CD4-positive, alpha-beta T cell treated with Interleukin-6 at 100 ng/mL for 8 hours (primary cell): ENCODE data around the gene HBQ1.
"Not testable (repeated sequence)": the region's sequence is repeated elsewhere in the genome, so short reads cannot be mapped to it uniquely, and the experiment has no call there.

Experiments used
- DNase-seq: peaks from one replicate; pipeline ENCODE4 v3.0.0-alpha.2; 2020; ENCODE audit warnings: mixed read lengths, low spot score

Gene HBQ1

DNA sequence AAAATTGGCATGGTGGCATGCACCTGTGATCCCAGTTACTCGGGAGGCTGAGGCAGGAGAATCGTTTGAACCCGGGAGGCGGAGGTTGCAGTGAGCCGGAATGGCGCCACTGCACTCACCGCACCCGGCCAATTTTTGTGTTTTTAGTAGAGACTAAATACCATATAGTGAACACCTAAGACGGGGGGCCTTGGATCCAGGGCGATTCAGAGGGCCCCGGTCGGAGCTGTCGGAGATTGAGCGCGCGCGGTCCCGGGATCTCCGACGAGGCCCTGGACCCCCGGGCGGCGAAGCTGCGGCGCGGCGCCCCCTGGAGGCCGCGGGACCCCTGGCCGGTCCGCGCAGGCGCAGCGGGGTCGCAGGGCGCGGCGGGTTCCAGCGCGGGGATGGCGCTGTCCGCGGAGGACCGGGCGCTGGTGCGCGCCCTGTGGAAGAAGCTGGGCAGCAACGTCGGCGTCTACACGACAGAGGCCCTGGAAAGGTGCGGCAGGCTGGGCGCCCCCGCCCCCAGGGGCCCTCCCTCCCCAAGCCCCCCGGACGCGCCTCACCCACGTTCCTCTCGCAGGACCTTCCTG lies at the start of gene HBQ1:
TSS of gene HBQ1 (plus strand) at position 359 of the 575 bp plus-strand sequence. CDS start at position 387, 28 bp downstream.
- no peak for DNase-seq

DNA sequence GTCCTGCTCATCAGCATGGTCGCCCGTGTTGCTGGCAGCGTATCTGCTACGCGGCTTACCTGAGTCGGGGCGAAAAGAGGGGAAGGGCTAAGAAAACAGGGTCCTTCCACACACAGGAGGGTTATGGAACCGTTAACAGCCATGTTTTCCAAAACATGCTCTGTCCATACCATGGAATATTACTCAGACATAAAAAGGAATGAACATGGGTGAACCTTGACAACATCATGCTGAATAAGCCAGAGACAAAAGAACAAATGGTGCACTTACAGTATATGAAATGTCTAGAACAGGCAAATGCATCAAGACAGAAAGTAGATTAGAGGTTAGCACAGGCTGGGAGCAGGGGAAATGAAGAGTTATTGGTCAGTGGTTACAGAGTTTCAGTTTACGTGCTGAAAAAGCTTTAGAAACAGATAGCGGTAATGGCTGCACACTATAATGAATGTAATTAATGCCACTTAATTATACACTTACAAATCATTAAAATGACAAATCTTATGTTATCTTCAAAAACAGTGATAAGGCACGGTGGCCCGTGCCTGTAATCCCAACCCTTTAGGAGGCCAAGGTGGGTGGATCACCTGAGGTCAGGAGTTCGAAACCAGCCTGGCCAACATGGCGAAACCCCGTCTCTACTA lies 49.6 kb upstream of the HBQ1 start:
- DNase-seq, result no peak

DNA sequence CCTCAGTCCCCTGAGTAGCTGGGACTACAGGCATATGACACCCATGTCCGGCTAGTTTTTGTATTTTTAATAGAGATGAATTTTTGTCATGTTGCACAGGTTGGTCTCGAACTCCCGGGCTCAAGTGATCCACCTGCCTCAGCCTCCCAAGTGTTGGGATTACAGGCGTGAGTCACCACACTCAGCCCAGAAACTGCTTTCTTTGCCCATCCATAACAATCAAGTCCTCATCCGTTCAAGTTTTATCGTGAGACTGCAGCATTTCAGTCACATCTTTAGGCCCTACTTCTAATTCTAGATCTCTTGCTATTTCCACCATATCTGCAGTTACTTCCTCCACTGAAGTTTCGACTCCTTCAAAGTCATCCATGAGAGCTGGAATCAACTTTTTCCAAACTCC lies 48.1 kb upstream of the HBQ1 start:
- DNase-seq, result no peak

GRCh38 chr16:133716-134115 lies 46.5 kb upstream of the HBQ1 start:
- DNase-seq, result no peak

- DNase-seq, result no peak
Observed at GRCh38 chr16:138049-138417, 42.2 kb upstream of the HBQ1 start.

- DNase-seq, result no peak
Observed at GRCh38 chr16:140175-140857, 39.9 kb upstream of the HBQ1 start.

DNA sequence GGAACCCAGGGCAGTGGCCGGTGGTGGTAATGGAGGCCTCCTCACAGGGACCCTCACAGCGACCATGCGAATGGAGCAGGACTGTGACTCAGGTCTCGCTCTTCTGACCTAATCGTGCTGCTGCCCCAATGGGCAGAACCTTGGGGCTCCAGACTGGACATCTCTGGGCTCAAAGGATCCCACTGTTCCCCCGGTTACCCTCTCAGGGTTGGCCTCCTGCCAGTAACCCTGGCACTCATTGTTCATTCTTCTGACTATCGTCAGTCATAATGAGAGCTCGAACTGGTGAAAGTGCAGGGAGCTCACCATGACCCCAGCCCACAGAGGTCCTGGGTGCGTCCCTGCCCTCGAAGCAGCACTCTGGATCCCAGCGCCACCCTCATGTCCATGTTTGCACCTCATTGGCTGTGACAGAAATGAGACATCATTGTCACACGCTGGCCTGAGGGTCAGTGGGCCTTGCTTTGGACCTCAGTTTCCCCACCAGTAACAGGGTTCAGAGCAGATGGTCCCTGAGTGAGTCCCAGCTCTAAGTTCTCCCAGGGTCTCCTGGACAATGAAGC lies 37.8 kb upstream of the HBQ1 start:
- no peak for DNase-seq

GRCh38 chr16:143047-143446 lies 37.2 kb upstream of the HBQ1 start:
- DNase-seq, result no peak

DNA sequence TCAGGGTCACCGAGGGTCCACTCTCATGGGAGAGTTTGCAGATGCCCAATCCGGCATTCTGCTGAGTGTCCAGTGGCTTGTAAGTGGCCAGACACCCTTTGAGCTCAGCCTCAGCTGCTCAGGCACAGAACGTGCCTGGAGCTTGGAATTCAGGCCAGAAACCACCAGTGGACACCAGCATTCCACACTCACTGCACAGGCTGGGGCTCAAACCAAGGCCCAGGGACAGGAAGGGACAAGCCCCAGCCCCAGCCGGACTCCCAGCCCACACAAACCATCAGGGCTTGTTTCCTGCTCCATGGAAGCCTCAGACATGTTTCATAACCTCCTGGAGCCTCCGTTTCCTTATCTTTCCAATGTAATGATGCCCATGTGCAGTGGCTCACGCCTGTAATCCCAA lies 36.8 kb upstream of the HBQ1 start:
- DNase-seq, result no peak

DNA sequence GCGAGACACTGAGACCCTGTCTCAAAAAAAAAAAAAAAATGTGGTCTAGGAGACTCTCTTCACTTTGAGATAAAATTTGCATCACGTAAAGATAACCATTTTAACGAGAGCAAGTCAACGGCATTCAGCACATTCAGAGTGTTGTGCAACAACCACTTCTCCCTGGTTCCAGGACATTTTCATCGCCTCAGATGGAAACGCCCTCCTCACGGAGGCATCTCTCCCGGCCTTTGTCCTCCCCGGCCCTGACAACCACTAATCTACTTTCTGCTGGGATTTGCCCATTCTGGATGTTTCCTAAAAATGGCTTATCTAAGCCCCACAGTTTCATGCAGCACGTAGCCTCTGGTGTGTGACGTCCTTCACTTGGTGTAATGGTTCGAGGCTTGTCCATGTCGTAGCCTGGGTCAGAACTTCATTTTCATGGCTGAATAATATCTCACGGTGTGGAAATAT lies 35.4 kb upstream of the HBQ1 start:
- no peak for DNase-seq

DNA sequence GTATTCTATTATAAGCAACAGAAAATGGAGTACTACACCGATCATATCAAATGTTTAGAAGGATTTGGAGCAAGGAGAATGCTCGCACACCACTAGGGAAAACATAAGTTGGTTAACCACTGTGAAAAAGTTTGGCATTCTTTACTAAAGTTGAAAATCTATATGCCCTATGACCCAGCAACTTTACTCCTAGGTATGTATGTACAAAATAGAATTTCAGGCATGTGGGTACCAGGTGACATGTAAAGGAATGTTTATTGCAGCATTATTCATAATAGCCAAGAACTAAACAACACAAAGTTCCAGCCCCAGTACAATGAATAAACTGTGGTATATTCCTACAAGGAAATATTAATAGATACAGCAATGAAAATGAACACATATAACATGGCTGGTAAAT lies 33.6 kb upstream of the HBQ1 start:
- no peak for DNase-seq

GRCh38 chr16:149024-149660 lies 31.1 kb upstream of the HBQ1 start:
- DNase-seq, result no peak

DNA sequence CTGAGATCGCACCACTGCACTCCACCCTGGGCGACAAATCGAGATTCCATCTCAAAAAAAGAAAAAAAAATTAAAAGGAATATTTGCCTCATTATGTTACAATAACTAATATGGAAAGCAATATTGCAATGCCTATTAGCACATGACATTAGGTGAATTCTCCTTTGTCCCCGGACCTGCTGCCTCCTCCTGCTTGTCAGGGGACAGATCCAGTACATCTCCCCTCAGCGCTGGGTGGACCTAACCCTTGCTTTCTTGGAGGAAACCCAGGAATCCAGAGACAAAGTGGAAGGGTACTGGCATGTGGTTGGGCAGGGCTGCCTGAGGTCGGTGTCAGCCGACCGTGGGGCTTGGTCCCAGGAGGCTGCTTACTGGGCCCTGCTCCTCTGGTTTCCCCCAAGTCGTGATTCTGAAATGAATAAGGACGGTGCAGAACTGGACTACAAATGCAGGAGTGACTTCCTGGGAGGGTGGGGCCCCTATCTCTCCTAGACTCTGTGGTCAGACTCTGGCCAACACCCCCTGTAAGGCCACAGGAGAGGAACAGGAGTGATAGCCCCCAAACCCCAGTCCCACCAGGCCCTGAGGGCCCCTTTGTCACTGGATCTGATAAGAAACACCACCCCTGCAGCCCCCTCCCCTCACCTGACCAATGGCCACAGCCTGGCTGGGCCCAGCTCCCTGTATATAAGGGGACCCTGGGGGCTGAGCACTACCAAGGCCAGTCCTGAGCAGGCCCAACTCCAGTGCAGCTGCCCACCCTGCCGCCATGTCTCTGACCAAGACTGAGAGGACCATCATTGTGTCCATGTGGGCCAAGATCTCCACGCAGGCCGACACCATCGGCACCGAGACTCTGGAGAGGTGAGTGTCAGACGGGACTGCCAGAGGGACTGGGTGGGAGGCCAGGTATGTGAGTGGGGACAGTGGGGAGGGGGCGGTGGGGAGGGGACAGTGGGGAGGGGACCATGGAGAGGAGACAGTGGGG lies 27.8 kb upstream of the HBQ1 start, which contains the start of gene HBZ:
TSS of gene HBZ (plus strand) at position 504 of the 988 bp plus-strand sequence. CDS start at position 770, 266 bp downstream.
- no peak for DNase-seq

DNA sequence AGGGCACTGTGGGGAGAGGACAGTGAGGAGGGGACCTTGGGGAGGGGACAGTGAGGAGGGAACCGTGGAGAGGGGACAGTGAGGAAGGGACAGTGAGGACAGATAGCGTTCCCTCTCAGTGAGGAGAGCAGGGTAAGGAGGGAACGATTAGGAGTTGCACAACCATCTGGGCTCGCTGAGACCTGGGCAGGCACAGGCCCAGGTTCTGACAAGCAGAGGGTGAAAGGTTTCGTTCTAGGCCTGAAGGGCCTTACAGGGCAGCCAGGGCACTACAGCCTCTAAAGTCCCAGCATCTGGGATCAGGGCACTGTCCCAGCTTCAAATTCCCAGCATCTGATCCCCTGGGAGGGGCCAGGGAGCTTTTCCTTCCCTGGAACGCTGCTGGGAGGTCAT lies 27.1 kb upstream of the HBQ1 start:
- not testable (repeated sequence) for DNase-seq

DNA sequence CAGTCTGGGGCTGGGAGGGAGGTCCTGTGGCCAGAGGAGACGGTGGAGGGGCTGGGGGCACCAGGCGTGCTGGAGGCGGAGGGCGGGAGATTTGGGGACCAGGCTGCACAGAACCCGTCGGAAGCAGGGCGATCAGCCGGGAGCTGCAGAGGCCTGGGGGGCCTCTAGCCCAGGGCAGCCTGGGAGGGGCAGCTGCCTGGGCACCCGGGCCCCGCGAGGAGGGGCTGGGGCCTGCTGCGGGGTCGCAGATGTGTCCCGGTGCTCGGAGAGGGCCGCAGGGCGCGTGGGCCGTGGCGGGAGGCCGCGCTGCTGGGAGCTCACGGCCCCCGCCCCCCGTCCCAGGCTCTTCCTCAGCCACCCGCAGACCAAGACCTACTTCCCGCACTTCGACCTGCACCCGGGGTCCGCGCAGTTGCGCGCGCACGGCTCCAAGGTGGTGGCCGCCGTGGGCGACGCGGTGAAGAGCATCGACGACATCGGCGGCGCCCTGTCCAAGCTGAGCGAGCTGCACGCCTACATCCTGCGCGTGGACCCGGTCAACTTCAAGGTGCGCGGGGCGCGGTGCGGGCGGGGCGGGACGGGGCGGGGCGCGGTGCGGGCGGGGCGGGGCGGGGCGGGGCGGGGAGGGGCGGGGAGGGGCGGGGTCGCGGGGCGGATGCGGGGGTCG lies 26.6 kb upstream of the HBQ1 start:
- not testable (repeated sequence) for DNase-seq

DNA sequence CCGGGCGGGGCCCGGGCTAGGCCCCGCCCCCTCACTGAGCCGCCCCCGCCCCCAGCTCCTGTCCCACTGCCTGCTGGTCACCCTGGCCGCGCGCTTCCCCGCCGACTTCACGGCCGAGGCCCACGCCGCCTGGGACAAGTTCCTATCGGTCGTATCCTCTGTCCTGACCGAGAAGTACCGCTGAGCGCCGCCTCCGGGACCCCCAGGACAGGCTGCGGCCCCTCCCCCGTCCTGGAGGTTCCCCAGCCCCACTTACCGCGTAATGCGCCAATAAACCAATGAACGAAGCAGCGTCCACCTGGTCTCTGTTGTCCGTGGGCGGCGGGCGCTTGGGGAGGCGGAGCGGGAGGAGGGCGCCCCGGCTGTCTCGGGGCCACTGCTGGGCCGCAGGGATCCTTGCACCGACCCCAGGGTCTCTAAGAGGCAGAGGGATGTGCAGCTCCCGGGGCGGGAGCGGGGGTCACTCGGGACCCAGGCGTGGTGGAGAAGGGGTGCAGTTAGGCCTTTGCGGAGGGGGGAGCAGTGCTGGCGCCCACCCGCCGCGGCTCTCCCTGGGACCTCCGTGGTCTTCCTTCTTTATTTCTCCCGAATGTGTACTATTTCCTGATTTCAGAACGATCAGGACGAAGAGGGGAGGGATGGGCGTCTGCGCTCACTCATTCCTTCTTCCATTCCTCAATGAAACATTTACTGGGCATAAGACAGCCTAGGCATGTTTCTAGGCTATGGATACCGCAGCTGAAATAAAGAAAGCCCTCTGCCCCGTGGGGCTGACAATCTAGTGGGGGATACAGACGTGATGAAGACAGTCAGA lies 25.8 kb upstream of the HBQ1 start:
- DNase-seq, result no peak

DNA sequence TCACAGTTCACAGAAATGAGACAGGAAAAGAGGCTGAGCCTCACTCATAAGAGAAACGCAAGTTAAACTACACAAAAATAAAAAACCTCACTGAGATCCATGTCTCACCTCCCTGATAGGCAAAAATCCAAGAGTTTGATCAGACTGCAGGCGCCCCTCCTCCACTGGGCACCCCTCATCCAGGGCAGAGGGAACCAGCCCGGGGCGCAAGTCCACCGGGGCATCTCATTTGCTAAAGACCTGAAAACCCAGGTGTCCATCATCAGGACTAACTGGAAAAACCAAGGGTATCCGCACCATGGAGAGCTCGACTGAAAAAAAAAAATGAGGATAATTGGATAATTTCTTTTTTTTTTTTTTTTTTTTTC lies 25.2 kb upstream of the HBQ1 start:
- DNase-seq, result no peak

DNA sequence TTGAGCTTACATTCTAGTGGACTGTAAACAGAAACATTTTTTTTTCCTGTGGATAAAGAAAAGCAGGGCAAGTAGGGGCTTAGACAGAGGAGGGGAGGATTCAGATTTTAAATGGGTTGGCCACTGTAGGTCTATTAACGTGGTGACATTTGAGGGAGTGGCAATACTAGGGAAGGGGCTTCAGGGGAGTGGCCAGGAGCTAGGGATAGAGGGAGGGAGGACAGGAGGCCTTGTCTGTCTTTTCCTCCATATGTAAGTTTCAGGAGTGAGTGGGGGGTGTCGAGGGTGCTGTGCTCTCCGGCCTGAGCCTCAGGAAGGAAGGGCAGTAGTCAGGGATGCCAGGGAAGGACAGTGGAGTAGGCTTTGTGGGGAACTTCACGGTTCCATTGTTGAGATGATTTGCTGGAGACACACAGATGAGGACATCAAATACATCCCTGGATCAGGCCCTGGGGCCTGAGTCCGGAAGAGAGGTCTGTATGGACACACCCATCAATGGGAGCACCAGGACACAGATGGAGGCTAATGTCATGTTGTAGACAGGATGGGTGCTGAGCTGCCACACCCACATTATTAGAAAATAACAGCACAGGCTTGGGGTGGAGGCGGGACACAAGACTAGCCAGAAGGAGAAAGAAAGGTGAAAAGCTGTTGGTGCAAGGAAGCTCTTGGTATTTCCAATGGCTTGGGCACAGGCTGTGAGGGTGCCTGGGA lies 21.0 kb upstream of the HBQ1 start:
- no peak for DNase-seq

DNA sequence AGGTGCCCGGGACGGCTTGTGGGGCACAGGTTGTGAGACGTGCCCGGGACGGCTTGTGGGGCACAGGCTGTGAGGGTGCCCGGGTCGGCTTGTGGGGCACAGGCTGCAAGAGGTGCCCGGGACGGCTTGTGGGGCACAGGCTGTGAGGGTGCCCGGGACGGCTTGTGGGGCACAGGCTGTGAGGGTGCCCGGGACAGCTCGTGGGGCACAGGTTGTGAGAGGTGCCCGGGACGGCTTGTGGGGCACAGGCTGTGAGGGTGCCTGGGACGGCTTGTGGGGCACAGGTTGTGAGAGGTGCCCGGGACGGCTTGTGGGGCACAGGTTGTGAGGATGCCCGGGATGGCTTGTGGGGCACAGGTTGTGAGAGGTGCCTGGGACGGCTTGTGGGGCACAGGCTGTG lies 20.0 kb upstream of the HBQ1 start:
- not testable (repeated sequence) for DNase-seq
